HEK293 (cell line): Measurements from ENCODE around the gene AVPR1B.
A peak's percentile ranks its signal among the peaks of the same experiment; 100 is the strongest.

Experiments
- CTCF ChIA-PET: fragments of 350-600 bp; formaldehyde crosslinking; extraction: SDS; loops from one replicate; lab custom pipeline; 2021; ENCODE audit warnings: antibody characterized with exemption; lab: Yijun Ruan, JAX
- POLR2A ChIA-PET: fragments of 300-600 bp; formaldehyde crosslinking; extraction: SDS; loops from one replicate; lab custom pipeline; 2020; ENCODE audit warnings: antibody characterized with exemption, inconsistent platforms; lab: Yijun Ruan, JAX
- H3K27ac ChIP-seq: fragments of 200-500 bp; sonication (Bioruptor generic); 2 replicates; pipeline ENCODE4 v1.5.1; 2014; ENCODE audit warnings: low read depth, low read length, control low read depth, inconsistent platforms; ENCODE audit errors: extremely low read depth
- H3K36me3 ChIP-seq, 2 experiments: fragments of 200-500 bp in 1 of 2; sonication (Bioruptor generic) in 1 of 2; 1 replicate in 1 of 2; 2 replicates in 1 of 2; pipeline ENCODE4 v1.5.1; 2014 to 2017; ENCODE audit warnings: inconsistent platforms in 2 of 2, low read length in 2 of 2; ENCODE audit not compliant: control insufficient read depth in 2 of 2, insufficient read depth in 1 of 2
- H3K4me1 ChIP-seq: fragments of 200-500 bp; sonication (Bioruptor generic); 2 replicates; pipeline ENCODE4 v1.5.1; 2014; ENCODE audit warnings: mild to moderate bottlenecking, low read length, inconsistent platforms; ENCODE audit not compliant: control insufficient read depth, insufficient read depth
- H3K4me3 ChIP-seq: 2 replicates; pipeline ENCODE4 v1.5.1; 2011; ENCODE audit warnings: low read depth, mild to moderate bottlenecking, control low read depth, low read length, moderate library complexity
- H3K9me3 ChIP-seq: fragments of 200-500 bp; sonication (Bioruptor generic); 2 replicates; pipeline ENCODE4 v1.5.1; 2014; ENCODE audit warnings: low read depth, low read length, inconsistent platforms; ENCODE audit not compliant: control insufficient read depth, insufficient read depth
- EGR2 ChIP-seq: fragments of 450-650 bp; formaldehyde crosslinking; IDR thresholded peaks from 2 replicates; pipeline ENCODE4 v1.5.1; 2016; ENCODE audit warnings: low read depth, missing biosample characterization, missing genetic modification characterization
- INSM2 ChIP-seq: fragments of 450-650 bp; formaldehyde crosslinking; IDR thresholded peaks from 2 replicates; pipeline ENCODE4 v1.5.1; 2016; ENCODE audit warnings: missing biosample characterization, missing genetic modification characterization
- MZF1 ChIP-seq: fragments of 450-650 bp; formaldehyde crosslinking; IDR thresholded peaks from 2 replicates; pipeline ENCODE4 v1.5.1; 2017; ENCODE audit warnings: missing biosample characterization, missing genetic modification characterization, borderline replicate concordance
- OVOL3 ChIP-seq: fragments of 450-650 bp; formaldehyde crosslinking; IDR thresholded peaks from 2 replicates; pipeline ENCODE4 v1.5.1; 2016; ENCODE audit warnings: missing biosample characterization, missing genetic modification characterization
- REST ChIP-seq: fragments of 450-650 bp; formaldehyde crosslinking; IDR thresholded peaks from 2 replicates; pipeline ENCODE4 v1.5.1; 2016; ENCODE audit warnings: missing biosample characterization, missing genetic modification characterization
- SP7 ChIP-seq: fragments of 450-650 bp; formaldehyde crosslinking; IDR thresholded peaks from 2 replicates; pipeline ENCODE4 v1.5.1; 2016; ENCODE audit warnings: missing biosample characterization, missing genetic modification characterization
- ZFHX2 ChIP-seq: fragments of 450-650 bp; formaldehyde crosslinking; conservative IDR thresholded peaks from 2 replicates; pipeline ENCODE4 v1.5.1; 2016; ENCODE audit warnings: missing biosample characterization, missing genetic modification characterization
- ZNF16 ChIP-seq: fragments of 450-650 bp; formaldehyde crosslinking; IDR thresholded peaks from 2 replicates; pipeline ENCODE4 v1.5.1; 2016; ENCODE audit warnings: low read depth, missing biosample characterization, missing genetic modification characterization
- ZNF223 ChIP-seq: fragments of 450-650 bp; formaldehyde crosslinking; IDR thresholded peaks from 2 replicates; pipeline ENCODE4 v1.5.1; 2016; ENCODE audit warnings: missing biosample characterization, missing genetic modification characterization
- ZNF274 ChIP-seq, 2 experiments: fragments of 200-500 bp in 1 of 2; fragments of 450-650 bp in 1 of 2; sonication (Bioruptor generic) in 1 of 2; formaldehyde crosslinking in 1 of 2; IDR thresholded peaks; 2 replicates each; pipeline versions ENCODE4 v1.5.1 to v1.6.1; 2014 to 2016; ENCODE audit warnings: borderline replicate concordance in 1 of 2, inconsistent platforms in 1 of 2, low read length in 1 of 2, missing biosample characterization in 1 of 2, missing genetic modification characterization in 1 of 2
- ZNF354C ChIP-seq: fragments of 450-650 bp; formaldehyde crosslinking; IDR thresholded peaks from 2 replicates; pipeline ENCODE4 v1.5.1; 2016; ENCODE audit warnings: missing biosample characterization, missing genetic modification characterization, low read depth, borderline replicate concordance
- ZNF555 ChIP-seq: fragments of 450-650 bp; formaldehyde crosslinking; conservative IDR thresholded peaks from 2 replicates; pipeline ENCODE4 v1.5.1; 2017; ENCODE audit warnings: missing biosample characterization, mild to moderate bottlenecking, missing genetic modification characterization, inconsistent platforms
- ZNF677 ChIP-seq: fragments of 450-650 bp; IDR thresholded peaks from 2 replicates; pipeline ENCODE4 v1.5.0; 2018; ENCODE audit warnings: missing biosample characterization, mild to moderate bottlenecking, missing genetic modification characterization, moderate library complexity
- ZNF830 ChIP-seq: fragments of 450-650 bp; IDR thresholded peaks from 2 replicates; pipeline ENCODE4 v1.5.0; 2018; ENCODE audit warnings: missing biosample characterization, missing genetic modification characterization, low read depth, mild to moderate bottlenecking, moderate library complexity
- TF ChIP-seq, protein P1 (sequence below): fragments of 450-650 bp; formaldehyde crosslinking; IDR thresholded peaks from 2 replicates; pipeline ENCODE4 v1.5.0; 2017; ENCODE audit warnings: missing biosample characterization, missing genetic modification characterization, borderline replicate concordance
- TF ChIP-seq, protein P2 (sequence below): fragments of 450-650 bp; formaldehyde crosslinking; IDR thresholded peaks from 2 replicates; pipeline ENCODE4 v1.5.1; 2016; ENCODE audit warnings: missing biosample characterization, missing genetic modification characterization

The AVPR1B gene

DNA sequence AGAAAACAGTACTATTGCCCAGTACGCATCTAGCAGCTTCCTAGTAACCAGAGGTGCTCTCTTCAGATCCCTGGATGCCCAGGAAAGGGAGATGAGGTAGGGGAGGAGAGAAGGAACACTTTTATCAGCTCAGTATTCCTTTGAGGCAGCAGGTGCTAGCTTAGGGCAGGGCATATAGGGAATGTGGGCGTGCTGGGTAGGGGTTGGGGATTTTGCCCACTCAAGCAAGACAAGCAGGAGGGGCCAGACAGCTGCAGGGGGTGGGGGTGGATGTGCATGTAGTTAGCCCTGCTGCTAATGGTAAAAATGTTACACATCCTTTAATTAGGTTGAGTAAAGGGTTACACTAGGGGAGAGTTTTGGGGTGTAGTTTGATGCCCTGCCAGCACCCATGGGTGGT is 18.1 kb upstream of the AVPR1B start:
- ChIA-PET CTCF (no interaction called here), POLR2A (no interaction called here)
- no peaks in the 10 kb centered on the region for H3K4me1 ChIP-seq
- H3K9me3 ChIP-seq = no peaks in the 10 kb centered on the region
- peak; percentile 70 for TF ChIP-seq ZFHX2 (tag by site-specific recombination)
- TF ChIP-seq OVOL3 (tag by site-specific recombination) = no peak
- no peak for TF ChIP-seq ZNF830 (tag by site-specific recombination)
- TF ChIP-seq ZNF677 (tag by site-specific recombination) = no peak
- no peak for TF ChIP-seq ZNF16 (tag by site-specific recombination)
- no peak for TF ChIP-seq MZF1 (tag by site-specific recombination)
- TF ChIP-seq ZNF223 (tag by site-specific recombination) = no peak
- TF ChIP-seq ZNF274 (IDR thresholded peaks at IDR 0.05; ENCODE audit: low read length) = no peak
- TF ChIP-seq ZNF274 (tag by site-specific recombination; IDR thresholded peaks at IDR 0.05; ENCODE audit: borderline replicate concordance) = no peak
- TF ChIP-seq, protein P1, sequence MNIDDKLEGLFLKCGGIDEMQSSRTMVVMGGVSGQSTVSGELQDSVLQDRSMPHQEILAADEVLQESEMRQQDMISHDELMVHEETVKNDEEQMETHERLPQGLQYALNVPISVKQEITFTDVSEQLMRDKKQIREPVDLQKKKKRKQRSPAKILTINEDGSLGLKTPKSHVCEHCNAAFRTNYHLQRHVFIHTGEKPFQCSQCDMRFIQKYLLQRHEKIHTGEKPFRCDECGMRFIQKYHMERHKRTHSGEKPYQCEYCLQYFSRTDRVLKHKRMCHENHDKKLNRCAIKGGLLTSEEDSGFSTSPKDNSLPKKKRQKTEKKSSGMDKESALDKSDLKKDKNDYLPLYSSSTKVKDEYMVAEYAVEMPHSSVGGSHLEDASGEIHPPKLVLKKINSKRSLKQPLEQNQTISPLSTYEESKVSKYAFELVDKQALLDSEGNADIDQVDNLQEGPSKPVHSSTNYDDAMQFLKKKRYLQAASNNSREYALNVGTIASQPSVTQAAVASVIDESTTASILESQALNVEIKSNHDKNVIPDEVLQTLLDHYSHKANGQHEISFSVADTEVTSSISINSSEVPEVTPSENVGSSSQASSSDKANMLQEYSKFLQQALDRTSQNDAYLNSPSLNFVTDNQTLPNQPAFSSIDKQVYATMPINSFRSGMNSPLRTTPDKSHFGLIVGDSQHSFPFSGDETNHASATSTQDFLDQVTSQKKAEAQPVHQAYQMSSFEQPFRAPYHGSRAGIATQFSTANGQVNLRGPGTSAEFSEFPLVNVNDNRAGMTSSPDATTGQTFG (tag by site-specific recombination) = no peak
- TF ChIP-seq, protein P2, sequence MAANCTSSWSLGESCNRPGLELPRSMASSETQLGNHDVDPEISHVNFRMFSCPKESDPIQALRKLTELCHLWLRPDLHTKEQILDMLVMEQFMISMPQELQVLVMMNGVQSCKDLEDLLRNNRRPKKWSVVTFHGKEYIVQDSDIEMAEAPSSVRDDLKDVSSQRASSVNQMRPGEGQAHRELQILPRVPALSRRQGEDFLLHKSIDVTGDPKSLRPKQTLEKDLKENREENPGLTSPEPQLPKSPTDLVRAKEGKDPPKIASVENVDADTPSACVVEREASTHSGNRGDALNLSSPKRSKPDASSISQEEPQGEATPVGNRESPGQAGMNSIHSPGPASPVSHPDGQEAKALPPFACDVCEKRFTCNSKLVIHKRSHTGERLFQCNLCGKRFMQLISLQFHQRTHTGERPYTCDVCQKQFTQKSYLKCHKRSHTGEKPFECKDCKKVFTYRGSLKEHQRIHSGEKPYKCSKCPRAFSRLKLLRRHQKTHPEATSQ (tag by site-specific recombination) = no peak
- TF ChIP-seq INSM2 (tag by site-specific recombination) = no peak
- TF ChIP-seq SP7 (tag by site-specific recombination) = no peak
- TF ChIP-seq ZNF555 (tag by site-specific recombination) = no peak
- TF ChIP-seq EGR2 = peak; percentile 74
- H3K4me3 ChIP-seq = no peak overlapping the region
- H3K27ac ChIP-seq = no peak overlapping the region
- H3K36me3 ChIP-seq = no peaks in the 10 kb centered on the region

- H3K9me3 ChIP-seq = no peaks in the 10 kb centered on the region
- H3K4me3 ChIP-seq = no peak overlapping the region
- no peak overlapping the region for H3K27ac ChIP-seq
- no peaks in the 10 kb centered on the region for H3K4me1 ChIP-seq
- TF ChIP-seq ZNF354C (tag by site-specific recombination) = no peak
- TF ChIP-seq REST (tag by site-specific recombination) = peak; percentile 88
- TF ChIP-seq, all 188 proteins: peak for 1
- ChIA-PET POLR2A (no interaction called here), CTCF (interaction anchor here (0.6 to 1.5 kb wide), 3 partner anchors 215 to 531 kb away, joined by 3 to 4 read pairs (median 3); no protein-coding TSS in a partner anchor)
- no peaks in the 10 kb centered on the region for H3K36me3 ChIP-seq
These were observed 16.7 kb upstream of the AVPR1B start for GRCh38 chr1:206133751-206134415.
